GM12874 (cell line): ENCODE data around the gene OMA1.

Experiments used
- TF ChIP-seq, protein P1 (sequence below): IDR thresholded peaks from 2 replicates; pipeline ENCODE4 v1.5.1; 2011; ENCODE audit warnings: low read depth, mild to moderate bottlenecking, control low read depth, low read length, moderate library complexity; ENCODE audit not compliant: insufficient read depth

Gene OMA1

GRCh38 chr1:58465176-58465575, 81.3 kb downstream of the OMA1 start:
- TF ChIP-seq, protein P1, sequence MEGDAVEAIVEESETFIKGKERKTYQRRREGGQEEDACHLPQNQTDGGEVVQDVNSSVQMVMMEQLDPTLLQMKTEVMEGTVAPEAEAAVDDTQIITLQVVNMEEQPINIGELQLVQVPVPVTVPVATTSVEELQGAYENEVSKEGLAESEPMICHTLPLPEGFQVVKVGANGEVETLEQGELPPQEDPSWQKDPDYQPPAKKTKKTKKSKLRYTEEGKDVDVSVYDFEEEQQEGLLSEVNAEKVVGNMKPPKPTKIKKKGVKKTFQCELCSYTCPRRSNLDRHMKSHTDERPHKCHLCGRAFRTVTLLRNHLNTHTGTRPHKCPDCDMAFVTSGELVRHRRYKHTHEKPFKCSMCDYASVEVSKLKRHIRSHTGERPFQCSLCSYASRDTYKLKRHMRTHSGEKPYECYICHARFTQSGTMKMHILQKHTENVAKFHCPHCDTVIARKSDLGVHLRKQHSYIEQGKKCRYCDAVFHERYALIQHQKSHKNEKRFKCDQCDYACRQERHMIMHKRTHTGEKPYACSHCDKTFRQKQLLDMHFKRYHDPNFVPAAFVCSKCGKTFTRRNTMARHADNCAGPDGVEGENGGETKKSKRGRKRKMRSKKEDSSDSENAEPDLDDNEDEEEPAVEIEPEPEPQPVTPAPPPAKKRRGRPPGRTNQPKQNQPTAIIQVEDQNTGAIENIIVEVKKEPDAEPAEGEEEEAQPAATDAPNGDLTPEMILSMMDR: no peak

GRCh38 chr1:58460469-58460868, 86.1 kb downstream of the OMA1 start:
- TF ChIP-seq, protein P1: no peak

- TF ChIP-seq, protein P1: no peak
Measured at GRCh38 chr1:58459911-58460310, 86.6 kb downstream of the OMA1 start.

GRCh38 chr1:58457023-58457635, 89.4 kb downstream of the OMA1 start:
- TF ChIP-seq, protein P1: no peak

DNA sequence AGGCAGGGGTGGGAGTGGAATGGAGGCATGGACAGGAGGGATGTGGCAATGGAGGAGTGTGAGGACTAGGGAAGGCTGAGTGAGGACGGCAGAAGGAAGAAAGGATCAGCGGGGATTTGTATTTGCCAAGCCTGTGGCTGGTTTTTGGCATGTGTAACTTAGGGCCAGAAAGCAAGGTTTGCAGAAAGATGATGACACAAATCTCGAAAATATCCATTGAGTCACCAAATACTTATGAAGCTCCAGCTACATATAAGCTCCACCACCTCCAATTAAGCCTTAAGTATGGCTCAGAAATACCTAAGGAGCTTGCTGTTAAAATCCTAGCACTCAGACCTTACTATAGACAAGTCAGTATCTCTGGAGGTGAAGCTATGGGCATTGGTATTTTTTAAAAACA, 90.1 kb downstream of the OMA1 start:
- TF ChIP-seq, protein P1: no peak

- TF ChIP-seq, protein P1: no peak
Measured at GRCh38 chr1:58454807-58455206, 91.7 kb downstream of the OMA1 start.

- TF ChIP-seq, protein P1: no peak
Measured at GRCh38 chr1:58454385-58454784, 92.1 kb downstream of the OMA1 start.
